WTC11 (cell line): Measurements from ENCODE around the gene RASSF8. TPM values are rescaled to one million over a fixed set of nuclear protein-coding genes. Genes with fewer than 3 reads are reported as not detected.

ENCODE experiments used
- ATAC-seq: fragments of 200-7000 bp; cut with Tn5 transposase; 2 replicates; pipeline ENCODE4 v1.10.0; 2021; ENCODE audit warnings: mild to moderate bottlenecking, moderate library complexity
- CTCF ChIA-PET: fragments of 300-600 bp; sonication (Branson Sonifier 250); formaldehyde crosslinking; loops from one replicate; lab custom pipeline; 2021; ENCODE audit warnings: antibody characterized with exemption; lab: Charles Lee
- POLR2A ChIA-PET: fragments of 350-600 bp; sonication (Branson Sonifier 250); formaldehyde crosslinking; loops from one replicate; lab custom pipeline; 2021; ENCODE audit warnings: antibody characterized with exemption; lab: Charles Lee
- DNase-seq: peaks from one replicate; pipeline ENCODE4 v3.0.0; 2021; ENCODE audit warnings: low spot score
- H3K27ac Mint-ChIP-seq: 2 replicates; pipeline ENCODE4 v1.8.0; 2021; ENCODE audit warnings: mixed read lengths
- H3K27me3 Mint-ChIP-seq: 2 replicates; pipeline ENCODE4 v1.8.0; 2021; ENCODE audit warnings: low read depth, mild to moderate bottlenecking, moderate library complexity, mixed read lengths
- H3K36me3 Mint-ChIP-seq: 2 replicates; pipeline ENCODE4 v1.8.0; 2021; ENCODE audit warnings: mixed read lengths
- H3K4me1 Mint-ChIP-seq: 2 replicates; pipeline ENCODE4 v1.8.0; 2022; ENCODE audit warnings: mixed read lengths
- H3K4me3 Mint-ChIP-seq: 2 replicates; pipeline ENCODE4 v1.8.0; 2021; ENCODE audit warnings: mild to moderate bottlenecking, moderate library complexity, mixed read lengths
- H3K9me3 Mint-ChIP-seq: 2 replicates; pipeline ENCODE4 v1.8.0; 2021; ENCODE audit warnings: mixed read lengths
- E2F4 ChIP-seq: sonication (generic); formaldehyde crosslinking; IDR thresholded peaks from 2 replicates; pipeline ENCODE4 v1.8.1; 2022; ENCODE audit warnings: low read depth, mild to moderate bottlenecking, moderate library complexity, missing genetic modification reagents, borderline replicate concordance
- EMX1 ChIP-seq: fragments of 250-450 bp; sonication (Bioruptor Pico); IDR thresholded peaks from 2 replicates; pipeline ENCODE4 v1.8.0; 2021; ENCODE audit warnings: mild to moderate bottlenecking
- HMGA2 ChIP-seq: fragments of 250-450 bp; sonication (Bioruptor Pico); IDR thresholded peaks from 2 replicates; pipeline ENCODE4 v1.4.0; 2021; ENCODE audit warnings: mild to moderate bottlenecking, moderate library complexity
- IRF1 ChIP-seq: sonication (generic); formaldehyde crosslinking; IDR thresholded peaks from 2 replicates; pipeline ENCODE4 v1.8.0; 2023; ENCODE audit warnings: missing genetic modification reagents
- IRF2 ChIP-seq: sonication (generic); formaldehyde crosslinking; IDR thresholded peaks from 2 replicates; pipeline ENCODE4 v1.8.0; 2022; ENCODE audit warnings: low read depth, missing genetic modification reagents, borderline replicate concordance
- NR3C1 ChIP-seq: sonication (generic); formaldehyde crosslinking; conservative IDR thresholded peaks from 2 replicates; pipeline ENCODE4 v1.8.1; 2023; ENCODE audit warnings: low read depth, mild to moderate bottlenecking, missing genetic modification reagents
- SMAD3 ChIP-seq: sonication (generic); formaldehyde crosslinking; IDR thresholded peaks from 2 replicates; pipeline ENCODE4 v1.8.0; 2022; ENCODE audit warnings: missing genetic modification reagents, mild to moderate bottlenecking, borderline replicate concordance
- SP1 ChIP-seq: sonication (generic); formaldehyde crosslinking; conservative IDR thresholded peaks from 2 replicates; pipeline ENCODE4 v1.8.1; 2022; ENCODE audit warnings: missing genetic modification reagents
- ZBTB21 ChIP-seq: sonication (generic); formaldehyde crosslinking; IDR thresholded peaks from 2 replicates; pipeline ENCODE4 v1.8.1; 2023; ENCODE audit warnings: mild to moderate bottlenecking, missing genetic modification reagents, borderline replicate concordance
- ZNF416 ChIP-seq: fragments of 250-450 bp; sonication (Bioruptor Pico); IDR thresholded peaks from 2 replicates; pipeline ENCODE4 v1.9.0; 2021; ENCODE audit warnings: mild to moderate bottlenecking, inconsistent platforms
- total RNA-seq: library from RNA; stranded (reverse); gene quantifications from 3 replicates; pipeline ENCODE4 v1.2.3, GENCODE V29; 2021
- TF ChIP-seq, protein P1 (sequence below): sonication (generic); formaldehyde crosslinking; IDR thresholded peaks from 2 replicates; pipeline ENCODE4 v1.8.1; 2023; ENCODE audit warnings: mild to moderate bottlenecking, missing genetic modification reagents, moderate library complexity
- TF ChIP-seq, protein P2 (sequence below): sonication (generic); formaldehyde crosslinking; conservative IDR thresholded peaks from 2 replicates; pipeline ENCODE4 v1.8.1; 2022; ENCODE audit warnings: mild to moderate bottlenecking, missing genetic modification reagents
- TF ChIP-seq, protein P3 (sequence below): fragments of 250-450 bp; sonication (Bioruptor Pico); IDR thresholded peaks from 2 replicates; pipeline ENCODE4 v1.8.0; 2021; ENCODE audit warnings: mild to moderate bottlenecking
- TF ChIP-seq, protein P4 (sequence below): sonication (generic); formaldehyde crosslinking; IDR thresholded peaks from 2 replicates; pipeline ENCODE4 v1.8.1; 2023; ENCODE audit warnings: mild to moderate bottlenecking, missing genetic modification reagents, borderline replicate concordance

RASSF8 gene
- total RNA-seq, 1 experiment from 2014 or later: 48.6 TPM

DNA sequence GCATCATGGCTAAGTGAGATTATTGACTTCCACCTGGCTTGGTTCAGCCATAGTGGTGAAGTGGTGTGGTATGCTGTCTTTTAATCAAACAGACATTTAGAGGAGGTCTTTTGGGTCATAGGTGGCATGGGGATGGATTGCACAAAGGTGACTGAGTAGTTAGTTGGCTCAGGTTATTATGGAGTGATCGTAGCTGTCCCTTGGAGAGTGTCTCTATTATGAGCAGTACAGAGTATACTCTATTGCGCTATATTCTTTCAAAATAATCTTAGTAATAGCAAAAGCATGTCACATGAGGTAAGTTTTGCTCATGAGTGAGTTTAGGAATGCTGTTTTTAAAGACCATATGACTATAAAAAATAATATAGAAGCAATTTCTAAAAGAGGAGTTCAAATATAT, 60.4 kb downstream of the RASSF8 start (continued):
- TF ChIP-seq HMGA2 (CRISPR knock-in tag) (no peak), ZNF416 (CRISPR knock-in tag) (no peak), IRF2 (CRISPR knock-in tag) (no peak), IRF1 (CRISPR knock-in tag) (no peak), NR3C1 (CRISPR knock-in tag) (no peak)
- TF ChIP-seq, protein P1, sequence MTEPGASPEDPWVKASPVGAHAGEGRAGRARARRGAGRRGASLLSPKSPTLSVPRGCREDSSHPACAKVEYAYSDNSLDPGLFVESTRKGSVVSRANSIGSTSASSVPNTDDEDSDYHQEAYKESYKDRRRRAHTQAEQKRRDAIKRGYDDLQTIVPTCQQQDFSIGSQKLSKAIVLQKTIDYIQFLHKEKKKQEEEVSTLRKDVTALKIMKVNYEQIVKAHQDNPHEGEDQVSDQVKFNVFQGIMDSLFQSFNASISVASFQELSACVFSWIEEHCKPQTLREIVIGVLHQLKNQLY: no peak

DNA sequence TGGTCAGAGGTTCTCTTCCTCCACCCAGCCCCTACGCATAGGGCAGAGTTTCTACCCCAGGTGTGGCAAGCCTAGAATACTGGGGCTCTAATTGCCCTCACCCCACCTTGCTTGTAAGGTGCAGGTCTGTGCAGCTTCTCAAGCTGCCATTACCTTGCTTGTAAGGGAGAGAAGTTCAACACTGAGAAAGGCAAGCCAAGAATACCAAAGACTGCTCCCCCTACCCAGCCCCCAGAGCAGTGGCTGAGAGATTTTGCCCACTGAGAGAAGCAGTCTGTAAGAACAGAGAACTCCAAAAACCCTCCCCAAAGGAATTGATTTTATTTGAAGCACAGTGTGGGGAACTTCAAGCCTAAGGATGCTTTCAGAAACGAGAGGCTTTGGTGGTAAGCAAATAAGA, 63.1 kb downstream of the RASSF8 start:
- ATAC-seq (peak; percentile 50), DNase-seq (no peak)
- no peak overlapping the region for H3K27ac Mint-ChIP-seq
- no peak overlapping the region for H3K4me3 Mint-ChIP-seq
- no peaks in the 10 kb centered on the region for H3K27me3 Mint-ChIP-seq
- POLR2A ChIA-PET: interaction anchor here (0.6 kb wide), 1 partner anchor 509 kb away, joined by 4 read pairs; no protein-coding TSS in a partner anchor
- H3K9me3 Mint-ChIP-seq: 0 out of 2 replicates have a peak, but pooled peaks cover 3% of the 10 kb centered on the region
- peaks cover 28% of the 10 kb centered on the region for H3K4me1 Mint-ChIP-seq
- TF ChIP-seq E2F4 (CRISPR knock-in tag) (no peak), ZBTB21 (CRISPR knock-in tag) (no peak)
- peaks cover 5% of the 10 kb centered on the region; the same call in 1 of the 2 replicates for H3K36me3 Mint-ChIP-seq
- CTCF ChIA-PET: interaction anchor here (0.6 to 2.0 kb wide), 4 partner anchors 33 to 127 kb away, joined by 3 to 6 read pairs (median 3); no protein-coding TSS in a partner anchor

- DNase-seq: no peak
- CTCF ChIA-PET: interaction anchor here (0.6 to 2.0 kb wide), 3 partner anchors 47 to 127 kb away, joined by 3 to 6 read pairs (median 3); no protein-coding TSS in a partner anchor
- H3K27ac Mint-ChIP-seq: 0 out of 2 replicates have a peak overlapping the region, but pooled peaks have one; percentile 7
- H3K9me3 Mint-ChIP-seq: 0 out of 2 replicates have a peak, but pooled peaks cover 3% of the 10 kb centered on the region
- POLR2A ChIA-PET: no interaction called here
- peaks cover 5% of the 10 kb centered on the region; the same call in 1 of the 2 replicates for H3K36me3 Mint-ChIP-seq
- H3K4me1 Mint-ChIP-seq: peaks cover 25% of the 10 kb centered on the region
- no peaks in the 10 kb centered on the region for H3K27me3 Mint-ChIP-seq
- TF ChIP-seq, protein P2, sequence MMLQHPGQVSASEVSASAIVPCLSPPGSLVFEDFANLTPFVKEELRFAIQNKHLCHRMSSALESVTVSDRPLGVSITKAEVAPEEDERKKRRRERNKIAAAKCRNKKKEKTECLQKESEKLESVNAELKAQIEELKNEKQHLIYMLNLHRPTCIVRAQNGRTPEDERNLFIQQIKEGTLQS (CRISPR knock-in tag): no peak
- no peak for TF ChIP-seq EMX1
- TF ChIP-seq, protein P3, sequence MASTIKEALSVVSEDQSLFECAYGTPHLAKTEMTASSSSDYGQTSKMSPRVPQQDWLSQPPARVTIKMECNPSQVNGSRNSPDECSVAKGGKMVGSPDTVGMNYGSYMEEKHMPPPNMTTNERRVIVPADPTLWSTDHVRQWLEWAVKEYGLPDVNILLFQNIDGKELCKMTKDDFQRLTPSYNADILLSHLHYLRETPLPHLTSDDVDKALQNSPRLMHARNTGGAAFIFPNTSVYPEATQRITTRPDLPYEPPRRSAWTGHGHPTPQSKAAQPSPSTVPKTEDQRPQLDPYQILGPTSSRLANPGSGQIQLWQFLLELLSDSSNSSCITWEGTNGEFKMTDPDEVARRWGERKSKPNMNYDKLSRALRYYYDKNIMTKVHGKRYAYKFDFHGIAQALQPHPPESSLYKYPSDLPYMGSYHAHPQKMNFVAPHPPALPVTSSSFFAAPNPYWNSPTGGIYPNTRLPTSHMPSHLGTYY: no peak
- TF ChIP-seq, protein P4, sequence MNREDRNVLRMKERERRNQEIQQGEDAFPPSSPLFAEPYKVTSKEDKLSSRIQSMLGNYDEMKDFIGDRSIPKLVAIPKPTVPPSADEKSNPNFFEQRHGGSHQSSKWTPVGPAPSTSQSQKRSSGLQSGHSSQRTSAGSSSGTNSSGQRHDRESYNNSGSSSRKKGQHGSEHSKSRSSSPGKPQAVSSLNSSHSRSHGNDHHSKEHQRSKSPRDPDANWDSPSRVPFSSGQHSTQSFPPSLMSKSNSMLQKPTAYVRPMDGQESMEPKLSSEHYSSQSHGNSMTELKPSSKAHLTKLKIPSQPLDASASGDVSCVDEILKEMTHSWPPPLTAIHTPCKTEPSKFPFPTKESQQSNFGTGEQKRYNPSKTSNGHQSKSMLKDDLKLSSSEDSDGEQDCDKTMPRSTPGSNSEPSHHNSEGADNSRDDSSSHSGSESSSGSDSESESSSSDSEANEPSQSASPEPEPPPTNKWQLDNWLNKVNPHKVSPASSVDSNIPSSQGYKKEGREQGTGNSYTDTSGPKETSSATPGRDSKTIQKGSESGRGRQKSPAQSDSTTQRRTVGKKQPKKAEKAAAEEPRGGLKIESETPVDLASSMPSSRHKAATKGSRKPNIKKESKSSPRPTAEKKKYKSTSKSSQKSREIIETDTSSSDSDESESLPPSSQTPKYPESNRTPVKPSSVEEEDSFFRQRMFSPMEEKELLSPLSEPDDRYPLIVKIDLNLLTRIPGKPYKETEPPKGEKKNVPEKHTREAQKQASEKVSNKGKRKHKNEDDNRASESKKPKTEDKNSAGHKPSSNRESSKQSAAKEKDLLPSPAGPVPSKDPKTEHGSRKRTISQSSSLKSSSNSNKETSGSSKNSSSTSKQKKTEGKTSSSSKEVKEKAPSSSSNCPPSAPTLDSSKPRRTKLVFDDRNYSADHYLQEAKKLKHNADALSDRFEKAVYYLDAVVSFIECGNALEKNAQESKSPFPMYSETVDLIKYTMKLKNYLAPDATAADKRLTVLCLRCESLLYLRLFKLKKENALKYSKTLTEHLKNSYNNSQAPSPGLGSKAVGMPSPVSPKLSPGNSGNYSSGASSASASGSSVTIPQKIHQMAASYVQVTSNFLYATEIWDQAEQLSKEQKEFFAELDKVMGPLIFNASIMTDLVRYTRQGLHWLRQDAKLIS: no peak
- TF ChIP-seq SP1: no peak
- no peak for TF ChIP-seq SMAD3 (CRISPR knock-in tag)
- TF ChIP-seq, all 79 proteins: peak for 0
- no peak overlapping the region for H3K4me3 Mint-ChIP-seq
- ATAC-seq: no peak
Measured at GRCh38 chr12:26022043-26022442, 63.6 kb downstream of the RASSF8 start.
